NCI-H69 (cell line): Measurements from ENCODE around the gene TDRD10.

Experiments
- DNase-seq: peaks from one replicate; lab custom pipeline; 2025; lab: John Stamatoyannopoulos, UW

TDRD10 gene

DNA sequence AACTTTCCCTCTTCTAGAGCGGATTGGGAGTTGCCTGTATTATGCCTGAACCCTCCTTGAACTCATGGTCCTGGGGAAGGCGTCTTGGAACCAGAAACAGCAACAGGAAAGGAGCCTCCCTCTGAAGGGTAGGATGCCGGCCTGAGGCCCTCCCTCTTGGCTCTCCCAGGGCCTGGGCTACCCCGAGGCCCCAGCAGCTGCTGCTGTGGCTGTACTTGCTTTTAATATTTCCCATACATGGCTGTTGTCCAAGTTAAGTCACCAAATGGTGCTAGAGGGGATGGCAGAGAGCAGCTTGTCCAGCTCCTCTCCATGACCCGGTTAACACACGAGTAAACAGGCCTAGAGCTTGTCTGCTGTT lies 76.0 kb downstream of the TDRD10 start:
- DNase-seq, result no peak

DNA sequence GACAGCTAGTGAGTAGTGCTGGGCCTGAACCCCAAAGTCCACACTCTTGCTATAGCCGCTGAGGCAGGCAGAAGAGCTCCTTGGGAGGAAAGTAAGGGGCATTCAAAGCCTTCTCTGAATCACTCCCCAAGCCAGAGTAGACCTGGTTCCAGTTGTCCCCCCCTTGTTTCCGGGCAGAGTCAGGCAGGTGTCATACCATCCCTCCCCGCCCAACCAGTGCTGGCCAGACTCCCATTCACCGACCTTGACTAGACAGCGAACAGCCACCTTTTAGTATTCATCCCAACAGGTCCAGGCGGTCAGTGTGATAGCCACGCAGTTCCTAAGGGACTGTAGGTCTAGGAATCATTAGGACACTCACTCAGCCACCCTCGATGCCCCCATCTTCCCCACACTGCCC lies 77.4 kb downstream of the TDRD10 start:
- no peak for DNase-seq

DNA sequence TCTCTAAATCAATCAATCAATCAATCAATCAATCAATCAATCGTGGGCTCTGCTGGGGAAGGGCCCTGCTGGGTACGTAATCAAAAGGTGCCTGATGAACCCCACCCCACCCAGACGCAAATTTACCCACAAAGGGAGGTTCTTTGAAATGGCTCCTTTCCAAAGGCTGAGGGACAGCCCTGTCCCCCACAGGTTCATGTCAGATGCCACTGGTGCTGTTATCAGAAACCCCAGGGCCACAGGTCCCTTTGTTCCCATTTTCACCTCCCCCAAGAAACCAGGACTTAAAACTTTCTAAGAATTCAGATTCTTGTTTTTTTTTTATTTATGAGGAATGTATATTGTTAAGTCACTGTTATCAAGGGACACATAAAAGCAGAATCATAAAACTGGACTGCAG lies 79.7 kb downstream of the TDRD10 start:
- no peak for DNase-seq

DNA sequence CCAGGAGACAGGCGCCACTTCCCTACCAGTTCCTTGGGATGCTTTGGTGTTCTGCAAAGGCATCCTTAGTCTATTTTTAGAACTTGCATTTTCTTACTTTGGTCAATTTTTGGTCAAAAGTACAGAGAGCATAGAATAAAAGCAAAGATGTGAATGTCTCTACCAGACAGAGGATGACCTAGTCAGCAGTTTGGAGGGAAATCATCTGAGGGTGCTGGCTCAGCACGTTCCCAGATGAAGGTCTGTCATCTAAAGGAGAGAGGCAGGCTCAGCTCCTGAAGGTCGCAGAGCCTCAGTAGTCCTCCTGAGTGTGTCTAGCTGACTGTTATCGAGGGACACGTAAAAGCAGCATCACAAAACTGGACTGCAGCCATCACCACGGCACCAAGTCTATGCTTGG lies 80.9 kb downstream of the TDRD10 start:
- no peak for DNase-seq

DNA sequence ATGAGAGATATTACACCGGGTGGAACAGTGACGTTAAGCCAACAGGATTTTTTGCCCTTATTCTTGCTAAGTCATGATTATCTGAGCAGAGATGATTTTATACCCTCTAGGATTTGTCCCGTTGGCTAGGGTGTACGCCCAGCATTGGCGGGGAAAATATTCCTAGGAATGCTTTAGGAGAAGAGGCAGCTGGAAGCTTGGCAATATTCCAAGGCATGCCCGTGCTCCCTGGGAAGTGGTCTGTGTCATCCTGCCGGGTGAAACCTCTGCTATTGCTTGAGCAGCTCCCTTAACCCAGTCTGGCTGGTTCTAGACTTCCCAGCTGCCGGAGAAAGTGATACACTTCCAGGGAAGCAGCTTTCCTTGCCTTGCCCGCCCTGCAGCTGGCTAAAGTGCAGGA lies 81.8 kb downstream of the TDRD10 start:
- peak; percentile 14 for DNase-seq

DNA sequence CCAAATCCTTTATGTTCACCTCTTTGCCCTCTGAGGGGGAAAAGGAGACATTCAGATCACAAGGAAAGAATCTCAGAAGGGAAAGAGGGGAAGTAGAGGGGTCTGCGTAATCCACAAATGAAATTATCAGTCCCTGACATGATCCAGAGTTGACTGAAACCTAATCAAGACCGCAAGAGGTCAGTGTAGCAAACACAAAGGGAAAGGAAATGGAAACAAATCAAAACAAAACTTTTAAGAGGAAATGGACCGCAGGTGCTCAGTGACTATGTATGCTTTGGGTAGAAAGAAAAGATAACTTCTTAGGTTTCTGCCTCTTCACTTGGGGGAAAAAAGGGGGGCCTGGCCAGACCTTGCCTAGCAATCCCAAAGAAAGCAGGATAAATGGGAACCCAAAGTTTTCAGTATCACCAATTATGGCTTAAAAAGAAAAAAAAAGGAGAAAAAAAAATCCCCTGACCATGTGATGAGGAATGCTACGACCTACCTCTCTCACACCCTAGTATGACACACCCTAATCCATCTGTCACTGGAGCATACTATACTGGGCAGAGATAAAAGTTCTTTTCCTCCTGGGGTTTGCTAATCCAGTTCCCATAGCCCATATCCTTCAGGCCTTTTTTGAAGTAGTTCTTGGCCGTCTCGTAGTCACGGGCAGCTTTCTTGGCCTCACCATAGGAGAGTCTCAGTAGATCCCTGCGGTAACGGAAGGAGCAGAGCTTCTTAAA lies 82.4 kb downstream of the TDRD10 start:
- no peak for DNase-seq

DNA sequence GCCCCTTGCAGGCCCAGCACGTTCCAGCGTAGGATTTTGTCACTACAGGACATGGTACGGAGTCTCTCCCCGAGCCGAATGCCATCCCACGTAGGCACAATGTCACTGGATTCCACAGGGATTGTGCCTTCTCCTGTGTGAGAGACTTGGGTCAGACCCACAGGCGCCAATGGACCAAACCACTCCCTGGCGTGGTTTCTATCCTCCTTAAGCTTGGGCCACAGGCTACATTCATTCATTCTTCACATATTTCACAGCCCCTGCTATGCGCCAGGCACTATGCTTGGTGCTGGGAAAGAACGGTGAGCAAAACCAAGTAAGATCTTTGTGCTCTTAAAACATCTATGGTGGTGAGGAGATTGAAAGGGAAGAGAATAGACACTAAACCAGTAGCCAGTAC lies 84.2 kb downstream of the TDRD10 start:
- no peak for DNase-seq

DNA sequence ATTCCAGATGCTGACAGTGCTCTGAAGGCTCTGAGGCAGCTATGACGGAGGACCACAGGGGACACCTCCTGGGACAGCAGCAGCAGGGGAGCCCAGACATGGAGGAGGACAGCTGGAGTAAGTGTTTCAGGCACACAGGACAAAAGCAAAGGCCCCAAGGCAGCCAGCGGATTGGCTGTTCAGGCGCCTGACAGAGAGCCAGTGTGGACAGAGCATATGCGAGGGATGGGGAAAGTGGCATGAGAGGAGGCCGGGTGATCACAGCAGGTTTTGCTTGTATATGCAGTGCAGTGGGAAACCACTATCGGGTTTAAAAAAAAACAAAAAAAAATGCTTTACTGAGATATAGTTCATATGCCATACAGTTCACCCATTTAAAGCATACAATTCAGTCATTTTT lies 84.6 kb downstream of the TDRD10 start:
- DNase-seq, result no peak

DNA sequence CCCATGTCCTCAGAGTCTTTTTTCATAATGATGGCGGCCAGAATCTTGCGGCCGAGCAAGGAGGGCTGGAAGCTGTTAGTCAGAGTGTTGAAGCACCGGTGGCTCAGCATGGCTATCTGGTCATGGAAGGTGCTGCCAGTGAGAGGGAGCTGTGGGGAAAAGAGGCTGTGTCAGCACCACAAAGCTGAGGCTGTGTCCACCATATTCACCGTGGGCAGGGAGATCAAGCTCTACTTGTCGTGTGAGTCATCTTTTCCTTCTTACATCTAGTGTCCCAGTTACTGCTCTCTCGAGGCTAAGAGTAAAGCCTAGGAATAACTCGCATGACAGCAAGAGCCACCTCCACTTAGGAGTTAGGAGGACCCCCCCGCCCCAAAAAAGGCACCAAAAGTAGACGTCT lies 87.8 kb downstream of the TDRD10 start:
- DNase-seq, result no peak

DNA sequence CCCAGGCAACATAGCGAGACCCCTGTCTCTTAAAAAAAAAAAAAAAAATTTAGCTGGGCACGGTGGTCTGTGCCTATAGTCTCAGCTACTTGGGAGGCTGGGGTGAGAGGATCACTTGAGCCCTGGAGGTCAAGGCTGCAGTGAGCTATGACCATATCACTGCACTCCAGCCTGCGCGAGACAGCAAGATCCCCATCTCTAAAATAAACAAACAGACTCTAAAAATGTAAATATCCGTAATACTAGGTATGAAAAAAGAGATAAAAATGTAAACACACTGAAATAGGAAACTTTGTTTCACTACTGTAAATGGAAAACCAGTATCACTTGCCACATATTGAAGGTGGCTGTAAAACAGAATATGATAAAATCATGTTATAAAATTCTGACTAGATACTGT lies 88.7 kb downstream of the TDRD10 start:
- no peak for DNase-seq

DNA sequence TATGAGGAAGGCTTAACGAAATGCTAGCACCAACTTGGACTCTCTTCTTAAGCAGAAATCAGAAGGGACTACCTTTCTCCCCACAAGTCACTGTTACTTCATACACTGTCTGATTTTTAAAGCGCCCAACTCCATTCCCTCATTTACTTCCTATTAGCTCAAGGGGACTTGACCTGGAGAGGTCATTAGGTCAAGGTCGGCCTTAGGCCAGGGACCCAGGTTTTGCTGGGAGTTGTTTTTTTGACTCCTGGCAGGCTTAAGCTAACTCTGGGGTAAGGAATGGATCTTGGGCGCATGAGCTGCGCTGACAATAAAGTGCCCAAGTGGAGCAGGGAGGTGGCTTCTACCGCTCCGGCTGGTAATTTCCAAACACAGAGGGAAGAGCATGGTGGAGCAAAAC lies 89.2 kb downstream of the TDRD10 start:
- DNase-seq, result no peak

DNA sequence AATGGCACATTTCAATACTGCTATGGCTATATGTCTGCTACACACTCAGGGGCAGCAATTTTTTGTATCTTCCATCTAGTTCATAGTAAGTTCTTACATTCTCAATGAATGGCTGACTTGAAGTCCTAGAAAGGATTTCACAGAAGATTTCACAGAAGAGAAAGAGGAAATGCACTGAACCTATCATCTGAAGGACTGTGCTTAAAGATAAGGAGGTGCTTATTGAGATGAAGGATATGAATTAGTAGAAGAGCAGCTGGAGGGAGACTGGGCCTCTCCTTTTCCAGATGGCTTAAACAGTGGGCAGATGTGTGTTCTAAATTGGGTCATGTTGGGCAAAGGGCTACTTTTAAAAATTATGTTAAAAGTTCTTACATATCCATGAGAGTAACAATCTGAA lies 91.4 kb downstream of the TDRD10 start:
- no peak for DNase-seq

DNA sequence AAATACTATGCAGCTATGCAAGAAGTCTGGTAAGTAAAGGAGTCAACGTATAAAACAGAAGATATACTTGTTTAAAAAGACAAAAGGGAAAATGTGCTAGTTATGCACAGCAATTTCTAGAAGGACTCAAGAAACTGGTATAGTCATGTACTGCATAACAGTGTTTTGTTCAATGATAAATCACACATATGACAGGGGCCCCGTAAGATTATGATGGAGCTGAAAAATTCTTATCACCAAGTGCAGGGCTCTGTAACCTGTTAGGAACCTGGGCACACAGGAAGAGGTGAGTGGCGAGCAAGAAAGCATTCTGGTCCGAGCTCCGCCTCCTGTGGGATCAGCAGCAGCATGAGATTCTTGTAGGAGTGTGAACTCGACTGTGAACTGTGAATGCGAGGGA lies 92.8 kb downstream of the TDRD10 start:
- no peak for DNase-seq

DNA sequence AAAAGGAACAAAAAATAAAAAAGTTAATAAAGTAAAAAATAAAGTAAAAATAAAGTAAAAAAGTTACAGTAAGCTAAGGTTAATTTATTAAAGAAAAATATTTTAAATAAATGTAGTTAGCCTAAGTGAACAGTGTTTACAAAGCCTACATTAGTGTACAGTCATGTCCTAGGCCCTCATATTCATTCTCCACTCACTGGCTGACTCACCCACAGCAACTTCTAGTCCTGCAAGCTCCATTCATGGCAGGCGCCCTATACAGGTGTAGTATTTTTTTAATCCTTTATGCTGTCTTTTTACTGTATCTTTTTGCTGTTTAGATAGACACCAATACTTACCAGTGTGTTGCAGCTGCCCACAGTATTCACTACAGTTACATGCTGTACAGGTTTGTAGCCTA lies 93.6 kb downstream of the TDRD10 start:
- DNase-seq, result no peak
